Stimulated activated memory B cell treated with anti-CD40 and anti-IgM and Interleukin-4, amounts not matched to agents 10 μg/mL and 1 μg/mL and 100 μg/mL, for 72 hours (primary cell): ENCODE results near the gene MT1M.
"Not testable (repeated sequence)": the region's sequence is repeated elsewhere in the genome, so short reads cannot be mapped to it uniquely, and the experiment has no call there.

Experiments used
- ATAC-seq: fragments of 150-1000 bp; cut with Tn5 transposase; 2 replicates; pipeline ENCODE4 v1.10.0; 2021
- H3K27ac Mint-ChIP-seq: one replicate; pipeline ENCODE4 v1.8.0; 2022; ENCODE audit warnings: mild to moderate bottlenecking, mixed read lengths
- H3K27me3 Mint-ChIP-seq: one replicate; pipeline ENCODE4 v1.8.0; 2022; ENCODE audit warnings: mixed read lengths
- H3K36me3 Mint-ChIP-seq: one replicate; pipeline ENCODE4 v1.8.0; 2022; ENCODE audit warnings: mixed read lengths
- H3K4me1 Mint-ChIP-seq: one replicate; pipeline ENCODE4 v1.8.0; 2022; ENCODE audit warnings: mixed read lengths
- H3K4me3 Mint-ChIP-seq: one replicate; pipeline ENCODE4 v1.8.0; 2022; ENCODE audit warnings: mild to moderate bottlenecking, moderate library complexity, mixed read lengths
- H3K9me3 Mint-ChIP-seq: one replicate; pipeline ENCODE4 v1.8.0; 2022; ENCODE audit warnings: mixed read lengths

MT1M gene

DNA sequence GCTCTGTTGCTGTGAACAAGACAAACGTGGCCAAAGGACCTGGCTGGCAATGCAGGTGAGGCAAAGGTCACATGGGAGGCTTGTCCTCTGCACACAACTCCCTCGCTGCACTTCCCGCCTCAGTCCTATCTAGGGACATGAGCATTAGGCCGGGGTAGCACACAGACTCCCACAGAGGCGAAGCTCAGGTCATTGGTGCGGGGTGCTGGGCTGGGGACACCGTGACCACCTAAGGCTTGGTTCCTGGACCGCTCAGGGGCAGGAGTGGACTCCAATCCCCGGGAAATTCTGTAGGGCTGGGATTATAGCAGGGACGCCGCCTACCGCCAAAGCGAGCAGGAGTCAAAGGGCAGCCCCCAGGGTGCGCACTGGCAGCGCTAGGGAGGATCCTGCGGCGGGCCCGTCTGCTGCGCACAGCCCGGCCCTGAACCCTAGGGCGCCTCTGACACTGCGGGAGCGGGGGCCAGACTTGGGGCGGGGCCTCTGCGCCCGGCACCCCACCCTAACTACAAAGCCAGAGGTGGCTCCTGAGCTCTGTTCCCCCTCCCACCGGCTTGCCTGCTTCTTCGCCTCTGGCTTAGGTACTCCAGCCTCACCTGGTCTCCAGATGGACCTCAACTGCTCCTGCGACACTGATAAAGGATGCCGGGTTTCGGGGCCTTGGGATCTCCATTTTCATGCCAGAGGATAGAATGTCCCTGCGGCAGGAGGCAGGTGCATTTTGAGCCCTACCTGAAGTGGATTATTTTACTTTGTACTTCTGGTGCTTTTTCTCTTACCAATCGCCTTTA is 15.4 kb downstream of the MT1M start:
- ATAC-seq: no peak
- Mint-ChIP-seq H3K36me3 (no peaks in the 10 kb centered on the region), H3K9me3 (no peaks in the 10 kb centered on the region), H3K4me3 (no peak overlapping the region), H3K27ac (no peak overlapping the region), H3K4me1 (peaks cover 17% of the 10 kb centered on the region), H3K27me3 (peaks cover 46% of the 10 kb centered on the region)

DNA sequence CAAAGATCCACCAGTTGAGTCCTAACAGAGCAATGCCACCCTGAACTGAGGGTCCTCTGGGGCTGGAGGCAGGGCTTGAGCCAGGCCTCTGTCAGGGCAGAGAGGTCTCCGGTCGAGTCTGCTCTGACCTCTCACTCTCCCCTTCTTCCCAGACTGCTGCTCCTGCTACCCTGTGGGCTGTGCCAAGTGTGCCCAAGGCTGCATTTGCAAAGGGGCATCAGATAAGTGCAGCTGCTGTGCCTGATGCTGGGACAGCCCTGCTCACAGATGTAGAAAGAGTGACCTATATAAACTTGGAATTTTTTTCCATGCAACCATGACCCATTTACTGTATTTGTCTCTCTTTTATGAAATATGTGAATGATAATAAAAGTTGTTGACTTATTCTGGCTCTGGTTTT is 16.8 kb downstream of the MT1M start:
- Mint-ChIP-seq H3K27me3 (peaks cover 38% of the 10 kb centered on the region), H3K9me3 (no peaks in the 10 kb centered on the region), H3K4me3 (no peak overlapping the region), H3K27ac (no peak overlapping the region), H3K4me1 (peaks cover 12% of the 10 kb centered on the region), H3K36me3 (no peaks in the 10 kb centered on the region)
- no peak for ATAC-seq

DNA sequence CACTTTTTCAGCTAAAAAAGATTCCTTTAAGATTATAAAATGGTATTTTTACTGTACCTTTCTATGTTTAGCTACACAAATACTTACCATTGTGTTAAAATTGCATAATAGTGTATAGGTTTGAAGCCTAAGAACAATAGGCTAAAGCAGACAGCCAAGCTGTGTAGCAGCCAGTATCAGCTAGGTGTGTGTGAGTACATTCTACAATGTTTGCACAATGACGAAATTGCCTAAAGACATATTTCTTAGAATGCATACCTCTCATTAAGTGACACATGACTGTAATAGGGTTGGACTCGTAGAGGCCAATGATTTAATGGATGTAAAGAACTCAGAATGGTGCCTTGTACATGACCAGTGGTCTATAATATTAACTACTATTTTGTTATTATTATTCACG is 17.4 kb downstream of the MT1M start:
- Mint-ChIP-seq H3K9me3 (no peaks in the 10 kb centered on the region), H3K4me1 (peaks cover 12% of the 10 kb centered on the region), H3K27ac (no peak overlapping the region), H3K36me3 (no peaks in the 10 kb centered on the region), H3K27me3 (peaks cover 33% of the 10 kb centered on the region), H3K4me3 (no peak overlapping the region)
- ATAC-seq: no peak

GRCh38 chr16:56651586-56651985 is 19.1 kb downstream of the MT1M start, which contains the start of gene MT1B:
Gene MT1B (plus strand): TSS chr16:56651886. CDS start chr16:56651954, 68 bp downstream.
- Mint-ChIP-seq H3K9me3 (no peaks in the 10 kb centered on the region), H3K4me1 (peaks cover 12% of the 10 kb centered on the region), H3K36me3 (no peaks in the 10 kb centered on the region), H3K4me3 (no peak within 1 kb of the TSS), H3K27me3 (peaks cover 28% of the 10 kb centered on the region), H3K27ac (no peak within 1 kb of the TSS)
- ATAC-seq: peak; percentile 20

- H3K27ac Mint-ChIP-seq: no peak overlapping the region
- no peak for ATAC-seq
Measured at GRCh38 chr16:56652600-56652999, 20.1 kb downstream of the MT1M start.

DNA sequence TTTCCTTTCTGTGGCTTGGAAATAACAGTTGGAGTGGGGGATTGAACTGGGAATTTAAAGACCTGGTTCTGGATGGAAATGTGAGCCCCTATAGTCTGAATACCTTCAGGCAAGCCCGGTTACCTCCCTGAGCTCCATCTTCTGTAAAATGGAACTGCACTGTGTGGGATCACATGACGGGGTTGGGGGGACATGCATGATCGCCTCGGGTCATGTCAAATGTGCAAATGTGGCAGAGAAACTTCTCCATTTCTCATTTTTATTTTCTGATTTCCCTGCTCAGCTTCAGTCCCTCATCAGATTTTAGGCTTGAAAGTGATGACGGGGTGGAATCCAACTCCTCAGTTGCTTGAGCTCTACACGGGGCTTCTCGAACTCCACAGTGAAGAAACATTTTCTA is 20.8 kb downstream of the MT1M start:
- H3K27ac Mint-ChIP-seq: no peak overlapping the region
- H3K4me1 Mint-ChIP-seq: peaks cover 24% of the 10 kb centered on the region
- H3K9me3 Mint-ChIP-seq: no peaks in the 10 kb centered on the region
- no peak overlapping the region for H3K4me3 Mint-ChIP-seq
- peaks cover 14% of the 10 kb centered on the region for H3K27me3 Mint-ChIP-seq
- no peak for ATAC-seq
- no peaks in the 10 kb centered on the region for H3K36me3 Mint-ChIP-seq

More at GRCh38 chr16:56652600-56652999, 20.1 kb downstream of the MT1M start:
- Mint-ChIP-seq H3K27me3 (peaks cover 21% of the 10 kb centered on the region), H3K4me1 (peaks cover 18% of the 10 kb centered on the region), H3K4me3 (no peak overlapping the region), H3K36me3 (no peaks in the 10 kb centered on the region), H3K9me3 (no peaks in the 10 kb centered on the region)

- Mint-ChIP-seq H3K9me3 (no peaks in the 10 kb centered on the region), H3K4me3 (peak within 1 kb of the TSS; percentile 89), H3K4me1 (peaks cover 34% of the 10 kb centered on the region)
Measured at GRCh38 chr16:56657555-56658326, 25.3 kb downstream of the MT1M start, which contains the start of gene MT1F. Gene MT1F (plus strand): TSS chr16:56657959. CDS start chr16:56658059, 100 bp downstream.

GRCh38 chr16:56658327-56658875 is 25.9 kb downstream of the MT1M start:
- peak overlapping the region; percentile 71 for H3K27ac Mint-ChIP-seq

More at GRCh38 chr16:56657555-56658326, 25.3 kb downstream of the MT1M start, which contains the start of gene MT1F:
- no peaks in the 10 kb centered on the region for H3K36me3 Mint-ChIP-seq
- H3K27me3 Mint-ChIP-seq: peaks cover 14% of the 10 kb centered on the region
- H3K27ac Mint-ChIP-seq: peak within 1 kb of the TSS; percentile 71
- ATAC-seq: peak; percentile 85

DNA sequence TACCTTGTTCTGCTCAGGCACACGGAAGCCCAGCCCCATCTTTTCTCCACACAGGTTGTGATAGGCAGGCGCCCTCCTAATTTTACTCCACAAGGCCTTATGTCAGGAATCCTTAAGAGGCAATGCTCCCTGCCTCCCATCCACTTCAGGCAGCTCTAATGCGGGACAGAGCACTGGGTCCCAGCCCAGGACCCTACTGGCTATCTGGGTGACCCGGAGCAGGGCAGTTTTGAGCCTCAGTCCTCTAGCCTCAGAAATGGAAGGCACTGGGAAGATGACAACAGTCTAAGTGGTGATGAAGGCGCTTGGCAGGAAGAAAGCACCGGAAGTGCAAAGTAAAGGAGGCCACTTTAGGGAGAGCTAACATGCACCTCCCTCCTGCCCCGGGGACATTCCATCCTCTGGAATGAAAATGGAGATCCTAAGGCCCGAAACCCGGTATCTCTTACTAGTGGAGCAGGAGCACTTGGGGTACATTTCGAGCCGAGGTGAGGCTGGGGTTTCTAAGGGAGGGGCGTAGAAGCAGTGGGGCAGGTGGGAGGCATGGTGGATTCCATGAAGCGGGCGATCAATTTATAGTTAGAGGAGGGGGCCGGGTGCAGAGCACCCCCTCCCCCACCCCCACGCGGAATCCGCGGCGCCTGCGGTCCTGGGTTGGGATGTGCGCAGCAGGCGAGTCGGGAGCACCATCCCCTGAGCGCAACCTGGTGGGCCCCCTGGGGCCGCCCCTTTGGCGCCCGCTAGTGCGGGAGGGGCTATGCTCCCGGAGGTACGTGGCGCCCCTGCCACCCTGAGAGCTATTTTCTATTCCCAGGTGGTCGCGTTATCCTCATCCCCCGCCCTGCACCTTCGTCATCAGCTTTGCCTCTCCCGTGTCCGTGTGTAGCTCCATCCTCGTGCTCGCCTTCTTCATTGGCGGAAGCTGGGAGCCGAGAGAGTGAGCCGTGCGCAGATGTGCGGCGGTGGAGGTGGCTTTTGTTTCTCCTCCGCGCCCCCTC is 30.2 kb downstream of the MT1M start:
- Mint-ChIP-seq H3K4me1 (peaks cover 25% of the 10 kb centered on the region), H3K4me3 (peak overlapping the region; percentile 21), H3K36me3 (no peaks in the 10 kb centered on the region), H3K27ac (no peak overlapping the region), H3K27me3 (peaks cover 63% of the 10 kb centered on the region), H3K9me3 (no peaks in the 10 kb centered on the region)
- ATAC-seq: peak; percentile 22

More at GRCh38 chr16:56658327-56658875, 25.9 kb downstream of the MT1M start:
- H3K4me1 Mint-ChIP-seq: peaks cover 35% of the 10 kb centered on the region
- no peaks in the 10 kb centered on the region for H3K36me3 Mint-ChIP-seq
- H3K4me3 Mint-ChIP-seq: peak overlapping the region; percentile 89
- no peak for ATAC-seq
- H3K27me3 Mint-ChIP-seq: peaks cover 21% of the 10 kb centered on the region
- H3K9me3 Mint-ChIP-seq: no peaks in the 10 kb centered on the region

GRCh38 chr16:56664506-56664905 is 32.0 kb downstream of the MT1M start:
- Mint-ChIP-seq H3K27me3 (peaks cover 82% of the 10 kb centered on the region), H3K36me3 (no peaks in the 10 kb centered on the region), H3K4me3 (no peak overlapping the region), H3K4me1 (peaks cover 34% of the 10 kb centered on the region), H3K9me3 (no peaks in the 10 kb centered on the region), H3K27ac (no peak overlapping the region)
- no peak for ATAC-seq

DNA sequence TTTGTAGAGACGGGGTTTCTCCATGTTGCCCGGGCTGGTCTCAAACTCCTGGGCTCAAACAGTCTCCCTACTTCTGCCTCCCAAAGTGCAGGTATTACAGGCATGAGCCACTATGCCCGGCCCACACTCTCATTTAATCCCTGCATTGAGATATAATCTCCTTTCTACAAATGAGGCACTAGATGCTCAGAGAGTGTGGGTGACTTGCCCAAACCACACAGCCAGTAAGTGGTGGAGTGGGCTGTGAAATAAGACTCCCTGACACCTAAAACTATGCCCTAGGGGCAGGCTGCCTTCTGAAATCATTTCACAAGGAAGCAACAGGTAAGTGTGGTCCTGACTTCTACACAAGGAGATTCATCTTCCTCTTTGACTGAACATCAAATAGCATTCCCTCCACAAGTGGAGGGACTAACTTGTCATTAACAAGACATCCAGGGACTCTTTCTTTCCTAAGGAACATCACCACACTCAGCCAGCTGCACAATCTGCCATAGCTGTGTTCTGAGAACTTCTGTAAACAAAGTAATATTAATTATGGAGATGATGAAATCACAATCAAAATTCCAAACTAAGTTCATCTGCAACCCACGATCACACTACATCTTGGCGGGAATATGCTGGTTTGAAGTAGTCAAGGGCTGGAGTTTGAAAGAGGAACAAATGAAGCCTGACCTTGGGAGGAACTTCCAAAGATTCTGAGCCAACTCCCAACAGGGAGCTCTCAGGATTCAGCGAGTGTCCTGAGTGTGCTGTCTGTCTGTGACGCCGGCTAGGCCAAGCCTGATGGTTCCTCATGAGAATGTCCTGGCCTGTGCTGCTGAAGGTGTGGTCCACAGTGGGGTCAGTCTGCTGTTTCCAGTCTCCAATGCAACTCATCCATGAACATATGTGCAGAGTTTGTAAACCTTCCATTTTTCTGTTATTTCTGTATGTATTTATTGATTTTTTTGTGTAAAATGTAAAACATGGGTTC is 33.1 kb downstream of the MT1M start:
- ATAC-seq, H3K4me3 Mint-ChIP-seq, H3K27ac Mint-ChIP-seq, H3K9me3 Mint-ChIP-seq, H3K36me3 Mint-ChIP-seq: not testable (repeated sequence)
- Mint-ChIP-seq H3K4me1 (peaks cover 39% of the 10 kb centered on the region), H3K27me3 (peaks cover 92% of the 10 kb centered on the region)

- H3K4me1 Mint-ChIP-seq: peaks cover 32% of the 10 kb centered on the region
- ATAC-seq: peak; percentile 34
- no peaks in the 10 kb centered on the region for H3K9me3 Mint-ChIP-seq
- peaks cover 96% of the 10 kb centered on the region for H3K27me3 Mint-ChIP-seq
- no peak within 1 kb of the TSS for H3K4me3 Mint-ChIP-seq
- no peak within 1 kb of the TSS for H3K27ac Mint-ChIP-seq
- no peaks in the 10 kb centered on the region for H3K36me3 Mint-ChIP-seq
Measured at GRCh38 chr16:56667581-56668571, 35.4 kb downstream of the MT1M start, which contains the start of gene MT1G. Gene MT1G (minus strand): TSS chr16:56668065. CDS start chr16:56667993, 72 bp downstream.
